Parathyroid adenoma (tissue), 2 donors: ENCODE data around the gene PROK2.

Experiments used
- H2AFZ ChIP-seq: fragments of 300-600 bp; sonication (generic); one replicate; pipeline ENCODE4 v1.7.0; 2017; ENCODE audit warnings: antibody characterized with exemption, mild to moderate bottlenecking
- H3K27ac ChIP-seq: fragments of 300-600 bp; sonication (generic); one replicate; pipeline ENCODE4 v1.7.0; 2017
- H3K27me3 ChIP-seq: fragments of 300-600 bp; sonication (generic); one replicate; pipeline ENCODE4 v1.7.0; 2017; ENCODE audit warnings: low read length; ENCODE audit not compliant: control insufficient read depth, insufficient read depth
- H3K36me3 ChIP-seq: fragments of 300-600 bp; sonication (generic); one replicate; pipeline ENCODE4 v1.7.0; 2017; ENCODE audit warnings: low read length; ENCODE audit not compliant: control insufficient read depth, insufficient read depth
- H3K4me1 ChIP-seq: fragments of 300-600 bp; sonication (generic); one replicate; pipeline ENCODE4 v1.7.0; 2017; ENCODE audit warnings: control low read depth
- H3K4me2 ChIP-seq: fragments of 300-600 bp; sonication (generic); one replicate; pipeline ENCODE4 v1.7.0; 2017; ENCODE audit warnings: low read length
- H3K4me3 ChIP-seq: fragments of 300-600 bp; sonication (generic); one replicate; pipeline ENCODE4 v1.7.0; 2017; ENCODE audit warnings: low read depth, low read length
- H3K79me2 ChIP-seq: fragments of 300-600 bp; sonication (generic); one replicate; pipeline ENCODE4 v1.7.0; 2017; ENCODE audit warnings: control low read depth
- H3K9ac ChIP-seq: fragments of 300-600 bp; sonication (generic); one replicate; pipeline ENCODE4 v1.7.0; 2017; ENCODE audit warnings: mild to moderate bottlenecking
- H3K9me3 ChIP-seq: fragments of 300-600 bp; sonication (generic); one replicate; pipeline ENCODE4 v1.7.0; 2017; ENCODE audit warnings: low read length; ENCODE audit not compliant: control insufficient read depth
- TF ChIP-seq, protein P1 (sequence below): fragments of 300-600 bp; sonication (generic); IDR thresholded peaks from one replicate; pipeline ENCODE4 v1.7.0; 2017; ENCODE audit warnings: antibody characterized with exemption, mild to moderate bottlenecking
- donor health status: primary hyperparathyroidism.

Gene PROK2

DNA sequence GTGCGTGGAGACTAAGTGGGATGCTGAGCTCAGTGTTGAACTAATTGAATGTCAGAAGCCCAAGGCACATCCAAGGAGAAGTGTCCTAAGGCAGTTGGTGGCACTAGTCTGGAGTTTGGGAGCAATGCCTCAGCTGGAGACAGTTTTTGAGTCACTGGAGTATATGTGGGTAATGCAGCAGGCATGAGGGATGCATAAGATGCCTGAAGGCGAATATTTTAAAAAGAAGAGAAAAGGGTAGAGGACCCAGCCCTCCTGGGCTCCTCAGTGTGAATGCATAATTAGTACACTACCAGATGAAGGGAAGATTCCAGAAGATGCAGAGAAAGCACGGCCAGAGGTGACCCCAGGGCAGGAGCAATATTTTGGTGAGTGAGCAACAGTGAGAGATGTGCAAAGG lies 25.1 kb upstream of the PROK2 start:
- H3K4me1 ChIP-seq: no peaks in the 10 kb centered on the region
- no peak overlapping the region for H2AFZ ChIP-seq
- H3K36me3 ChIP-seq: no peaks in the 10 kb centered on the region
- H3K27me3 ChIP-seq: no peaks in the 10 kb centered on the region
- no peaks in the 10 kb centered on the region for H3K9me3 ChIP-seq
- H3K79me2 ChIP-seq: no peaks in the 10 kb centered on the region
- no peak overlapping the region for H3K4me3 ChIP-seq
- TF ChIP-seq, protein P1, sequence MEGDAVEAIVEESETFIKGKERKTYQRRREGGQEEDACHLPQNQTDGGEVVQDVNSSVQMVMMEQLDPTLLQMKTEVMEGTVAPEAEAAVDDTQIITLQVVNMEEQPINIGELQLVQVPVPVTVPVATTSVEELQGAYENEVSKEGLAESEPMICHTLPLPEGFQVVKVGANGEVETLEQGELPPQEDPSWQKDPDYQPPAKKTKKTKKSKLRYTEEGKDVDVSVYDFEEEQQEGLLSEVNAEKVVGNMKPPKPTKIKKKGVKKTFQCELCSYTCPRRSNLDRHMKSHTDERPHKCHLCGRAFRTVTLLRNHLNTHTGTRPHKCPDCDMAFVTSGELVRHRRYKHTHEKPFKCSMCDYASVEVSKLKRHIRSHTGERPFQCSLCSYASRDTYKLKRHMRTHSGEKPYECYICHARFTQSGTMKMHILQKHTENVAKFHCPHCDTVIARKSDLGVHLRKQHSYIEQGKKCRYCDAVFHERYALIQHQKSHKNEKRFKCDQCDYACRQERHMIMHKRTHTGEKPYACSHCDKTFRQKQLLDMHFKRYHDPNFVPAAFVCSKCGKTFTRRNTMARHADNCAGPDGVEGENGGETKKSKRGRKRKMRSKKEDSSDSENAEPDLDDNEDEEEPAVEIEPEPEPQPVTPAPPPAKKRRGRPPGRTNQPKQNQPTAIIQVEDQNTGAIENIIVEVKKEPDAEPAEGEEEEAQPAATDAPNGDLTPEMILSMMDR: no peak
- H3K27ac ChIP-seq: no peak overlapping the region
- H3K9ac ChIP-seq: no peak overlapping the region
- H3K4me2 ChIP-seq: no peak overlapping the region

- no peak overlapping the region for H3K27ac ChIP-seq
- no peak overlapping the region for H3K4me2 ChIP-seq
- no peak overlapping the region for H3K9ac ChIP-seq
- no peaks in the 10 kb centered on the region for H3K27me3 ChIP-seq
- no peaks in the 10 kb centered on the region for H3K4me1 ChIP-seq
- H3K9me3 ChIP-seq: no peaks in the 10 kb centered on the region
- H3K36me3 ChIP-seq: no peaks in the 10 kb centered on the region
- TF ChIP-seq, protein P1: no peak
- no peak overlapping the region for H2AFZ ChIP-seq
- H3K4me3 ChIP-seq: no peak overlapping the region
- H3K79me2 ChIP-seq: no peaks in the 10 kb centered on the region
Measured at GRCh38 chr3:71809321-71810026, 24.5 kb upstream of the PROK2 start.

- H3K4me2 ChIP-seq: no peak overlapping the region
- H3K36me3 ChIP-seq: no peaks in the 10 kb centered on the region
- TF ChIP-seq, protein P1: no peak
- H3K4me3 ChIP-seq: no peak overlapping the region
- no peak overlapping the region for H3K9ac ChIP-seq
- H3K9me3 ChIP-seq: no peaks in the 10 kb centered on the region
- H3K4me1 ChIP-seq: no peaks in the 10 kb centered on the region
- no peak overlapping the region for H3K27ac ChIP-seq
- H3K79me2 ChIP-seq: no peaks in the 10 kb centered on the region
- H3K27me3 ChIP-seq: no peaks in the 10 kb centered on the region
- H2AFZ ChIP-seq: no peak overlapping the region
Measured at GRCh38 chr3:71806736-71807135, 21.8 kb upstream of the PROK2 start.

DNA sequence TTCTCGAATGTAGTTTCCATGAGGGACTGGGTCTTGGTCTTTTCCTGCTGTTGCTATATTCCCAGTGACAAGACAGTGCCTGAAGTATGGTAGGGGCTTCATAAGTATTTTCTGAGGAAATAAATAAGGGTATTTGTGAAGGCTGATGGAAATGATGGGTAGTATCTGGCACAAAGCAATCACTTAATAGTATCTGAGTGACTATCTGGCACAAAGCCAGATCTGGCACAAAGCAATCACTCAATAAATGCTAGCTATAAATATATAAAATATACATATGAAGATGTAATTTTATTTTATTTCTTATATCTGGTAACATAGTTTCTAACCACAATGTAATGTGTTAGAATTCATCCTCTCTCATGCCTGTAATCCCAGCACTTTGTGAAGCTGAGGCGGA lies 20.7 kb upstream of the PROK2 start:
- Histone ChIP-seq H3K4me1 (no peaks in the 10 kb centered on the region), H3K9ac (no peak overlapping the region), H3K4me3 (no peak overlapping the region), H3K36me3 (no peaks in the 10 kb centered on the region), H3K9me3 (no peaks in the 10 kb centered on the region), H3K4me2 (no peak overlapping the region), H2AFZ (no peak overlapping the region), H3K79me2 (no peaks in the 10 kb centered on the region), H3K27me3 (no peaks in the 10 kb centered on the region), H3K27ac (no peak overlapping the region)
- TF ChIP-seq, protein P1: no peak

- TF ChIP-seq, protein P1: no peak
- no peak overlapping the region for H3K27ac ChIP-seq
- no peak overlapping the region for H3K9ac ChIP-seq
Measured at GRCh38 chr3:71805199-71805598, 20.3 kb upstream of the PROK2 start.

More at GRCh38 chr3:71805199-71805598, 20.3 kb upstream of the PROK2 start:
- H3K4me3 ChIP-seq: no peak overlapping the region
- H3K36me3 ChIP-seq: no peaks in the 10 kb centered on the region
- no peak overlapping the region for H2AFZ ChIP-seq
- H3K79me2 ChIP-seq: no peaks in the 10 kb centered on the region
- H3K9me3 ChIP-seq: no peaks in the 10 kb centered on the region
- no peak overlapping the region for H3K4me2 ChIP-seq
- H3K27me3 ChIP-seq: no peaks in the 10 kb centered on the region
- no peaks in the 10 kb centered on the region for H3K4me1 ChIP-seq
